ENCODE measurements around the gene ANXA2. TPM values are rescaled to one million over a fixed set of nuclear protein-coding genes. Genes with fewer than 3 reads are reported as not detected.
"Not testable (repeated sequence)": the region's sequence is repeated elsewhere in the genome, so short reads cannot be mapped to it uniquely, and the experiment has no call there.

ANXA2 gene
- 3,547 and 3,999 TPM in 2 replicates for total RNA-seq

DNA sequence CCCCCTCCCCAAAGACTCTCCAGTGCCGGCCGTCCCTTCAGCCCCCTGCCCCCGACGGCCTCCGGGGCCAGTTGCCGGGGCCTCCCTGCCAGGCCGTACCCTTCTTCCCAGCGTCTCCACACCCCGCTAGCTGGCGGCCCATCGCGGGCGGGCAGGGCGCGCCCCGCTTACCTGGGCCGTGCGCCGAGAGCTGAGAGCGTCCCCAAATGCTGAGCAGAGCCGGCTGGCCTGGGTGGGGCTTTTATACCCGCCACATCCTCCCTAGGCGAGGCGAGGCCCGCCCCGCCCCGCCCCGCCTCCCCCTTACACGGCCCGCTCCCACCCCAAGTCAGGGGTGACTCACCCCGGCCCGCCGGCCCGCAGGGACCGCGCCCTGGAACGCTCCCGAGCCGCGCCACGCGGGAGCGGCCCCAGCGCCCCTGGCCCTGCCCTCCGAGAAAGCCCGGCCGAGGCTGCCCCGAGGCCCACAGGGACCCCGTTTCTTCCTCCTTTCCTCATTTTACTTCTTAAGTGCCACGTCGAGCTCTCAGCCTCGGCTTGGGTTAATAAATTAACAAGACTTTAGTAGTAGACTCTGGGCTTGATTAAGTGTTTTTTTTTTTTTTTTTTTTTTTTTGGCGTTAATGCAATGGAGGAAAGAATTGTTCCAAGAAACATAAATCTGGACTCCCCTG lies at the start of gene ANXA2:
ANXA2 (minus strand) TSS at position 215 of the 674 bp plus-strand sequence. CDS start 11,911 bp downstream, outside the sequence.
- peak; percentile 88 for DNase-seq

DNA sequence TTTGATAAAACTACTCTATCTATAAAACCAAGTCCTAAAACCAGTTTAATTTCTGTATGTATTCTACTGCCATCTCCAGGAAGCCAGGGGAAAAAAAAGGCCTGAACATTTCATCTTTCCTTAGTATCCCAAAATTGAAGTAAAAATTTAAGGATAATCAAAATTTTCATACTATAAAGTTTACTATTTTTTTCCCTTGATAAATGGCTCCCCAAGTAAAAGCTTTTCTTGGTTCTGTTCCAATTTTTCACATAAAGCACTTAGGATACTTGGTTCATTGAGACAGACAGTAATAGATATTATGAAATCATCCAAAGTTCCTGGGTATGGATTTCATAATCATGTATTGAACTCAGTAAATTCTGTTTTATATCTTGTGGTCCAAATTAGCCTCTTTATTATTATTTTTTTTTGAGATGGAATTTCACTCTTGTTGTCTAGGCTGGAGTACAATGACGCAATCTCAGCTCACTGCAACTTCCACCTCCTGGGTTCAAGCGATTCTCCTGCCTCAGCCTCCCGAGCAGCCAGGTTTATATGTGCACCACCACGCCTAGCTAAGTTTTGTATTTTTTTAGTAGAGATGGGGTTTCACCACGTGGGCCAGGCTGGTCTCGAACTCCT lies 46.6 kb upstream of the ANXA2 start:
- peak; percentile 59 for DNase-seq

DNA sequence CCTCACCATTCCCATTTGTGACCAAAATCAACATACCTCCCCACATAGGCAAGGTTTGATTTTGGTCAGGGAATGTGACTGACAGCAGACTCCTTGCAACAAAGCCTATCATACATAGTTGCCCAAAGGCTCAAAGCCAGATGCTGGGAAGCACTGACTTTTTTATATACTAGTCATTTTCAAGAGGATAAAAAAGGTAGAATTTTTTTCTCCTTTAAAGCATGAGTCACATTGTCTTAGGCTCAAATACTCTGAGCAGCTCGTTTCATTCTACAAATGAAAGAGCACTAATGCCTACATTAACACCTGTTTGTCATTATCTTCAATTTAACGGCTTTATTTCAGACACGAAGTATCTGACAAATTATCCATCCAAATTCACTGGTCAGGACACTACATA lies 45.0 kb upstream of the ANXA2 start:
- DNase-seq: no peak

DNA sequence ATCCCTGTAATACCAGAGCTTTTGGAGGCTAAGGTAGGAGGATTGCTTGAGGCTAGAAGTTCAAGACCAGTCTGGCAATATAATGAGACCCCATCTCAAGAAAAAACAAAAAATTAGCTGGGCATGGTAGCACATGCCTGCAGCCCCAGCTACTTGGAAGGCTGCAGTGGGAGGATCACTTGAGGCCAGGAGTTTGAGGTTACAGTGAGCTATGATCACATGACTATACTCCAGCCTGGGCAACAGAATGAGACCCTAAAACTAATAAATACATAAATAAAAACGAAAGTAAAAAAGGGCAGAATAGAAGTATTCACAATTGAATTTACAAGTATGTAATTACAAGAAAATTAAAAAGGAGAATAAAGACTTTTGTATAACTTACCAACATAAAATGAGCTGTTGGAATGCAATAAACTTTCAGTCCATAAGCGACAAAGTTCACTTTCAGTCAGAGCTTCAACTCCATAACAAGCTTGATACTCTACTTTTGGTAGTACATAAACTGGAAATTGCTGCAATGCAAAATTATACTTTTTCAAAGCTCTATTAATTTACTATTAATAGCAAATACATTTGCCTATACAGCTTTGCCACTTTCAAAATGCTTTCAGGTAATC lies 44.4 kb upstream of the ANXA2 start:
- no peak for DNase-seq

DNA sequence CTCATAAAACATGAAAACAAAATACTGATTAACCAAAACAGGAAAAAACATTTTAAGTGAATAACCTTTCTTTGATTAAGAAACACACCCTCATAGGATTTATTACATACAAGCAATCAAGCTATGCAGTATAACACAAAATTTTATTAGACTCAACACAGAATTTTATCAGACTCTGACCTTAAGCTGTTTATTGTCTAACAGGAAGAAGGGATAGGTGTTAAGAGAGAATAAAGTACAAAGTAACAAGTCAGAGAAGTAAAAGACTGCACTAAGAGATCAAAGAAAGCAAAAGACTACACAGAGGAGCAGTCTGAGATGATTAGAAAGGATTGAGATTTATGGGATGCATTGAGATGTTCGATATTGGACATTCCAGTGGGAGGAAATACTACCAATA lies 43.5 kb upstream of the ANXA2 start:
- DNase-seq: no peak

DNA sequence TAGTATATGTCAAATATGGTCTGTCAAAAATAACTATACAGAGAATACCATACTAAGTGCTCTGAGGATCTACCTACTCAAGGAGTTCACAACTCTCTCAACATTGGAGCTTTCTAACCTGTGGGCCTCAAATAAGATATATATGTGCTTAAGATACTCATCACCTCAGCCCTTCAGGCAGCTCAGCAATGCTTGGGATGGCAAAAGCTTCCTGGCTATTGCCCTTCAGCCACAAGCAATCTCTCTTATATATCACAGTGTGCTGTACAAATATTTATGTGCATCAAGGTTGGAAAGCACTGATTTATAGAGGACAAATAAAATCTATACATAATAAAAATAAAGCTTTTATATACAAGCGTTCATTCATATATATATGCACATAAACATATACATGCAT lies 40.9 kb upstream of the ANXA2 start:
- DNase-seq: no peak

DNA sequence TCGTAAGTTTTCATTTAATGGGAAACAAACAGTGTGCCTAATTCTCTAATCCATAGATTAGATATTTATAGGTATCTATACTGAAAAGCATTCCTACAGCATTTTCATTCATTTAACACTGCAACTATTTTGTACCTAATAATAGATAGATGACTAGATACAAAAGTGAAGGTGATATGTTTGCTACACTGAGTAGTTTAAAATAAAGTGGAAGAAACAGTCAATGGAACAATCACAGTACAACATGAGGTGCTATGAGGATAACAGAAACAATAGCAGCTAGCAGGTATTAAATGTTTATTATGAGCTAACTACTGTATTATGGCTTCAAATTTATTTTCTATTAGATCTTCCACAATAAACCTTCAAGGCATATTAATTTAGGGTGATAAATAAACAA lies 31.1 kb upstream of the ANXA2 start:
- no peak for DNase-seq

DNA sequence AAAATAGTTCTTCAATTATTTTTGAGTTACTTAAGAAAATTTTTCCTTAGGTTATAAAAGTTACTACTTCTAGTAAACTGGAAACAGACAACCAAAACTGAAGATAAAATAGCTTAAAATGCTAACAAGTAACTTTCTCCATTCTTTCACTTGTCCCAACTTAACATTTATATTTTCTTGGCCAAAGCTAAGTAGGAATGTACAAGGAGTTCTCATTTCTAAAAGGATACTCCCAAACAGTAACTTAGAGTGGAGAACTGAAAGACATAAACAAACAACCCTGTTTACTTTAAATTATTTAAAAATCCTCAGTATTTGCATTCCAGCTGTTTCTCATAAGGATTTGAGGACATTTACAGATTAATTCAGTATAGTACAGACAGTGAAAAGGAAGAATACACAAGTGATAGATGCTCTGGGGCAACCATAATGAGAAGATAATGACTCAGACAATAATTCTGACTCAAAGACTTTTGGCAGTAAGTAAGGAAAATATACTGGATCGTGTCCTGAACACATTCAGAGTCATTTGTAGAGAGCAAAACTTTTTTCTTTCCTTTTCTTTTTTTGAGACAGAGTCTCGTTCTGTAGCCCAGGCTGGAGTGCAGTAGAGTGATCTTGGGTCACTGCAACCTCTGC lies 29.2 kb upstream of the ANXA2 start:
- DNase-seq: peak; percentile 51

DNA sequence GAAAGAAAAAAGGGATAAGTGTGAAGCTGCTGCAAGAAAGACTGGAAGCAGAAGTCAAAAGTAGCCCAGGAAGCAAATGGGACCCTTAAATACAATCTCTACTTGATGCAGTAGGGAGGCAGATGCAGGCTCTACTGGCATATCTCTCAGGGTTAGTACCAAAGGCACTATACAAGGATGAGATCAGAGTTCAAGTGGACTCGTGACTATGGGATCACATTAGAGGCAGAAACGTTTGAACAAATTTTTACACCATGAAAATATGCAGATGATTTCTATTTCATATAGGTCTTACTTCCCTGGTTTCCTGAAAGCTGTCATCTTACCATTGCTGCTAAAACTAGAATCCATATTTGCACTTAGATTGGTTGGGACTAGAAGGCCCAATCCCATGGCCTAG lies 27.7 kb upstream of the ANXA2 start:
- no peak for DNase-seq

DNA sequence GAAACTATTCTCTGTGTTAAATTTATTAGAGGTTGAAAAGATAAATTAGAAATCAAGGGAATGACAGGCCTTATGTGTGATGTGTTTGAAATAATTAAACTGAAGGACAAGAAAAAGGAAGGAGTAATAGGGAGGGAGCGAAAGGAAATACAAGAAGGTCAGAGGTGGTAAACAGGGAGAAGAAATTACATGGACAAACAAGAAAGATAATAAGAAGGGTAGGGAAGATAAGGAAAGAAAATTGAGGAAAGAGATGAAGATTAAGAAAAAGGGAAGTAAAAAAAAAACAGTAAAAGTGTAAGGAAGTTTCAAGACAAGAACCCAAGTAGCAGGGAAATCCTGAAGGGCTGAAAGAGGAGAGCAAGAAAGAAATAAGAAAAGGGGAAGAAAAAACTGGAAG lies 26.2 kb upstream of the ANXA2 start:
- DNase-seq: no peak

DNA sequence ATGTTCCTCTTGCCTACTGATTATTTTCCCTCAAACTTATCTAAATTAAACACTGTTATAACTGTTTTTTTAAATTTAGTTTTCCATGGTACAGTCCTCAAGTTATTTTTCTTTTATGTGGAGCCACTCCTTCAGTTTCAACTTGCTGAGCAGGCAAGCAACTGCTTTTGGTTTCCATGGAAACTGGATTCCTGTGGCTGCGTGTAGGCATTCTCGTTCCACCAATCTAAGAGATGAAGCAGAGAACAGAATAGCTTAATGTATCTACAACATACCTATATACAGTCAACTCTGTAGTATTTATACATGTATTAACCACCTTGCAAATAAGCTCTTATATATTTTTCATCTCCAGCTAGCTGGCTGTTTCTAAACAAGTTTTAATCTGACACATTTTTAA lies 25.8 kb upstream of the ANXA2 start:
- DNase-seq: peak; percentile 82

DNA sequence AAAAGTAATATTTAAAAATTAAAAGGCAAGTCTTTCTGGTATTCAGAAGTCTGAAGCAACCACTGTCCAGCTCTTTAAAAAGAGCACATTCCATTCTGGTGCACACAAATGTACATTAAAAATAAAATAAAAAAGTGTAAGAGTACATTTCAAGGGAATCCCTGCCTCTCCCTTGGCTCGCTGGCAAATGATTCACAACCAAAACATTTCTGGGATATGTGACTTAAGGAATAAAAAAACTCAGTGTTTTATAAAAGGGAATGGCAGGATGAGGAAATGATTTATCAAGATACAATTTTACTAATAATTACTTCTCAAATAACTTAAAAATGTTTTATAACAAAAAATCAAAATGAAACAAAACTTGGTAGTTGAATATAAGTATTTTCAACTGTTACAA lies 23.8 kb upstream of the ANXA2 start:
- DNase-seq: peak; percentile 77

DNA sequence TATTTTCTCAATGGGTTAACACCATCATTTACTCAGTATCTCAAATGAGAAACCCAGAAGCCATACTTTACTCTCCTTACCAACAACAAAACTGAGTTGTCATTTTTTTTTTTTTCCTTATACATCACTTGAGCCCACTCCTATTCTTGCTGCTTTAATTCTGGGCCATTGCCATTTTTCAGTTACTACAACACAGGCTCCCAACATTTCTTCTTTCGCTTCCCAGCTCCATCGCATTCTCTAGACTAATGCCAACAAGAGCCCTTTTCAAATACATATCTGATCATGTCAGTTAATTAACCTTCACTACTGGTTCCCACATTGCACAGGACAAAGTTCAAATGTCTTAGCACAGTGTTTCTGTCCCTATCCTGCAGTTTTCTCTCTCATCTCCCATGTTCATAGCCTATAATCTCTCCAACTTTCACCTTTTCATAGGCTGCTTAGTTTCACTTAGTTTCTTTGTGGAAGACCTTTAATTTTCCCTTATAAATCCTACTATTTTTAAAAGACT lies 22.5 kb upstream of the ANXA2 start:
- DNase-seq: no peak

DNA sequence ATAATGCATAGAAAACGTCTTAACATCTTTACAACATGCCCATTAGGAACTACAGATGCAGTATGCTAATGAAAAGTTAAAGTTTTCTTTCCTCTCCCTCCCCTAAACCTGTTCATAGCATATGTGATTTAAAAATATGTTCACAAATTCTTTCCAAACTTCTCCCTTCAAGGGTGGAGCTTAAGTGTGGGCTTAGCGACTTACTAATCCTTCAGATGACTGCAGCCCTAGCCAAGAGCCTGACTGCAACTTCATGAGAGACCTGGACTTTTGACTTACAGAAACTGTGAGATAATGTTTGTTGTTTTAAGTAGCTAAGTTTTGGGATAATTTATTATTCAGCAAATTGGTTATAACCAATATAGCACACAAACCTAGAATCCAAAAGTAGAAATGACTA lies 22.0 kb upstream of the ANXA2 start:
- DNase-seq: no peak

DNA sequence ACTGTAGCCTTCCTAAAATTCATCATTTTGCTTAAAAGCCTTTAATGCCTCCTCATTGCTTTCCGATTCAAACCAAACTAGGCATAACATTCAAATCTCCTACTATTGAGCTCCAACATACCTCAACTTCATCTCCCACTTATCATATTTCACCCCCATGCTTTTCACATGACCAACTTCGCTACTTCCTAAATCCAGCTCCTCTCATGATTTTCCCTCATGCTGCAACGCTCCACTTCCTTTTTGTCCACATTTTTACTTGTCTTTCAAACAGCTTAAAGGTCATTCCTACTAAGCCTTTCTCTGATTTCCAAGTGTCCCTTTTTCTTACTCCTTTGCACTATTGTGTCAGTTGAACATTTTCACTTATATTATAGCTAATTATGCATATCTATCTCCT lies 20.3 kb upstream of the ANXA2 start:
- DNase-seq: no peak

DNA sequence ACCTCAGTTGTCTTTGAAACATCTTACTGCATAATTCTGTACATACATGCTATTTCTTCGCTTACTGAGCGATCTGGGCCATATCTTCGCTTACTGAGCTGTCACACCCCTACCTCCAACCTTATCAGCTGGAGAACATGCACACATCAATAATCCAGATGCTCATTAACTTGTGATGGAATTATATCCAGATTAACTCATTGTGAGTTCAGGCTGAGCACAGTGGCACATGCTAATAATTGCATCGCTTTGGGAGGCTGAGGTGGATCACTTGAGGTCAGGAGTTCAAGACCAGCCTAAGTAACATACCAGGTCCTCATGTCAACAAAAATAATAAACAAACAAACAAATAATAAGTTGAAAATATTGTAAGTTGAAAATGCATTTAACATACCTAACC lies 19.3 kb upstream of the ANXA2 start:
- no peak for DNase-seq

DNA sequence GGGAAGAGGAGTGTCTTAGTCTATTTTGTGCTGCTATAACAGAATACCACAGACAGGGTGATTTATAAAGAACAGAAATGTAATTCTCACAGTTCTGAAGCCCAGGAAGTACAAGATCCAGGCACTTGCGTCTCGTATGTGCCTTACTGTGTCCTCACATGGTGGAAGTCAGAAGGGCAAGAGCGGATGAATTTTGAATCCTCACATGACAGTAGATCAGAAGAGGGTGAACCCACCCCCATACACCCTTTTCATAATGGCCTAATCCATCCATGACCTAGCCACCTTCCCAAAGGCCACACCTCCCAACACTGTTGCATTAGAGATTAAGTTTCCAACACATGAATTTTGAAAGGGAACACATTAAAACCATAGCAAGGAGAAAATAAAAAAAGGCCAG lies 18.7 kb upstream of the ANXA2 start:
- no peak for DNase-seq

DNA sequence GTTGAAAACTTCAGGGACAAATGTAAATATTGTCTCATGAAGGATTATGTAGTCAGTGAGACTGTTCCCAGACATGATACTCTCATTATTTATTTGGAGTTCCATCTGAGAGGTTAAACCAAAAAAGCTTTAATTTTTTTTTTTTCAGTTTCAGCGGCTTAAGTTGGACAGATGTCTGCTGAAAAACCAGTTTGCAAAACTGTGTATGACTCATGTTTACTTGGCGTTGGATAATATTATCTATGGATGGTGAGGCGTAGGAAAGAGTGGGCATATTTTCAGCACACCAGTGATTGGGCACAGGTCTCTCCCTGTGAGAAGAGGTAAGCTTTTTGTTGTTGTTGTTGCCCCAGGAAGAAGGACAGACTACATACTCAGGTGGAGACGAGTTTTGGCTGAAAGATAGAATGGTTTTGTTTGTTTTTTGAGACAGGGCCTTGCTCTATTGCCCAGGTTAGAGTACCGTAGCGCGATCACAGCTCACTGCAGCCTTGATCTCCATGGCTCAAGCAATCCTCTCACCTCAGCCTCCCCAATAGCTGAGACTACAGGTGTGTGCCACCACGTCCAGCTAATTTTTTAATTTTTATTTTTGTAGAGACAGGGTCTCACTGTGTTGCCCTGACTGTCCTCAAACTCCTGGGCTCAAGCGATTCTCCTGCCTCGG lies 16.4 kb upstream of the ANXA2 start:
- DNase-seq: peak; percentile 11

DNA sequence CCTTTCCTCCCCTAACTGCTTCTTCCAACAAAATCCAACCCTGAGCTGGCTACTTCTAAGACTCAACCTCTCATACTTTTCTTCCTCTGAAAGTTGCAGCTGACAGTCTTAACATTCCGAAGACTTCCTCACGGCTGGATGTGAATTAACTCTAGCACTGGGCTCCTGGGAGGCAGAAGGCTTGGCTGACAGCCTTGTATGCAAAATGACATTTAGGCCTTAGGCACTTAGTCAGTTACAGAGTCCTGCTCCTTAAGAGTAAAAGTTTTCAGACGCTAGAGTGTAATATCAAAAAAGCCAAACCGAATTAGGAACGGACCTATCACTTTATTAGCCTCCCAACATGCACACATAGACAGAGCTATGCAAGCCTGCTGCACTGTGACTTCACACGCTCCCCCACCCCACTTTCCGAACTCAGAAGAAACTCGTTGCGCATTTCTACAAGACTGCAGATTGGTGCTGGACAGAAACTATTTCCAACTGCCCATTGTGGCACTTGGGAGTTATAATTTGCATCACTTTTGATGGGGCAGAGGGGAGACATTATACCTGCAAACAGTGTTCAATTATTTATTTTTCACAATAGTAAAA lies 15.5 kb upstream of the ANXA2 start:
- DNase-seq: no peak

DNA sequence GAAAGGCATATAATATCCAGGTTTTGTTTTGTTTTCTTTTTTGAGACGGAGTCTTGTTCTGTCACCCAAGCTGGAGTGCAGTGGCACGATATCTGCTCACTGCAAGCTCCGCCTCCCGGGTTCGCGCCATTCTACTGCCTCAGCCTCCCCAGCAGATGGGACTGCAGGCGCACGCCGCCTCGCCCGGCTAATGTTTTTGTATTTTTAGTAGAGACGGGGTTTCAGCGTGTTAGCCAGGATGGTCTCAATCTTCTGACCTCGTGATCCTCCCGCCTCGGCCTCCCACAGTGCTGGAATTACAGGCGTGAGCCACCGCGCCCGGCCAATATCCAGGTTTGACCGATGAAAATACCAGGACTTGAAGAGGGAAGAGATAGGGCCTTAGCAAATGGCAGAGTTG lies 15.0 kb upstream of the ANXA2 start:
- DNase-seq: not testable (repeated sequence)

DNA sequence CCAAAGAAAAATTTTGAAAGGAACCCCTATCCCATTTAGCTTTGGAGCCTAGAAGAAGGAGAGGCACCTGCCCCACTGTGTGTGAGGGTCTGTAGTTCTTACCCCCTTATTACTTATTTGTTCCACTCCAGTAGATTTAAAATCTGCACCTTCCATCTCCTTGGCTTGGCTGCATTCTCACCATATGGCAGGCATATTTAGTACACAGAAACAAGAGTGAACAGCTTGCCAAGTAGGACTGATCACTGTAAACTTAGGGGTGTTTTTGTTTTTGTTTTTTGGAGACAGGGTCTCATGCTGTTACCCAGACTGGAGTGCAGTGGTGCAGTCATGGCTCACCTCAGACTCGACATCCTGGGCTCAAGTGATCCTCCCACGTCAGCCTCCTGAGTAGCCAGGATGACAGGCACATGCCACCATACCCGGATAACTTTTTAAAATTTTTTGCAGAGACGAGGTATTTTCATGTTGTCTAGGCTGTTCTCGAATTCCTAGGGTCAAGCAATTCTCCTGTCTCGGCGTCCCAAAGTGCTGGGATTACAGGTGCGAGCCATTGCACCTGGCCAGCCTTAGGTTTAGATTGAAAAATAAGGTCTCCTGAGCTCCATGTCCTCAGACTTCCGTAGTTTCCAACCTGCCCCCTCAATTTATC lies 14.1 kb upstream of the ANXA2 start:
- no peak for DNase-seq

DNA sequence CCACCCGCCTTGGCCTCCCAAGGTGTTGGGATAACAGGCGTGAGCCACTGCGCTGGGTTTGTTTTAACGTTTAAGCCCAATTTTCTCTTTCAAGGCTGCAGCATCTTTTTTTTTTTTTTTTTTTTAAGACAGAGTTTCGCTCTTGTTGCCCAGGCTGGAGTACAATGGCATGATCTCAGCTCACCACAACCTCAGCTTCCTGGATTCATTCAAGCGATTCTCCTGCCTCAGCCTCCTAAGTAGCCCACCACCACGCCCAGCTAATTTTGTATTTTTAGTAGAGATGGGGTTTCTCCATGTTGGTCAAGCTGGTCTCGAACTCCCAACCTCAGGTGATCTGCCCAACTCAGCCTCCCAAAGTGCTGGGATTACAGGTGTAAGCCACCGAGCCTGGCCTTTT lies 12.6 kb upstream of the ANXA2 start:
- DNase-seq: not testable (repeated sequence)

All from dermis blood vessel endothelial cell (primary cell).